Measurements from ENCODE around the gene FBP2. TPM values are rescaled to one million over a fixed set of nuclear protein-coding genes. Genes with fewer than 3 reads are reported as not detected.

FBP2 gene
- total RNA-seq, 2 experiments from 2014 or later: not detected

DNA sequence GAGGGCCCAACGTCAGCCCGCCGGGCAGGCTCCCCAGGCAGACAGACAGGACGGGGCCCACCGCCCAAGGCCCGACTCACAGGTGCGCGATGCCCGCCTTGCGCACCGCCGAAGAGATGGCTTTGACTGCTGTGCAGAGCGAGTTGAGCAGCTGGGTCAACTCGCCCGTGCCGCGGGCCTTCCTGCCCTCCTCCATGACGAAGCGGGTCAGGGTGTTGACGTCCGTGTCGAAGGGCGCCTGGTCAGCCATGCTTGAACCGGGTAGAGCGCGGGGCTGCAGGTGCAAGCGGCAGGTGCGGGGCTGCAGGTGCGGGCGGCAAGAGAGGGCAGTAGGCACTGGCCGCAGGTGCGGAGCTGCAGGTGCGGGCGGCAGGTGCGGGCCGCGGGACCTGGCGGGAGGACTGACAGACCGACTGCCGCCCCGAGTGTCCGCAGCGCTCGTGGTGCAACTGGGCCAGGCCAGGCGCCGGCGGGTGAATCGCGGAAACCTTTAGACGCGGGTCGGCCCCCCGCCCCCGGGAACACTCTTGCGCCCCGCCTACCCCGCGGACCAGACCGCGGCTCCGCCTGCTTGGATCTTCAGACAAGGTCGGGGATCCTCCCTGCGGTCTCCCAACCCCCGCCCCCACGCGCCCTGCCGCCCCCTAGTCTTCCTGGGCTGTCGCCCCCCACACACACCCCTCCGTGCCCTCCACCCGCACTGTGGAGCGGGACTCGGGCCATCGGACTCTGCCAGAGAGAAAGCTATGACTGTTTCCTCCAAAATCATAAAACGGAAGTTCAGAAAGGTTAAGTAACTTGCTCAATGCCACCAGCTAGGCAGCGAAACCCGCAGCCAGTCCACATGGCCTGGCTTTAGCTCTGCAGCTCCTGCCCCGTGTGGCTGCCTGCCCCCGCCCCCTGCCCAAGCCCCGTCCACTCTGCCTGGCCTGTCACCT, 45.7 kb upstream of the FBP2 start, which contains the start of gene FBP1:
Gene FBP1 (minus strand): TSS at position 458 of the 938 bp plus-strand sequence. CDS start 208 bp downstream, at position 250.
- Histone ChIP-seq H3K36me3 (ENCODE audit: insufficient read depth, low read length) (no peaks in the 10 kb centered on the region), H3K9me3 (ENCODE audit: low read length) (no peaks in the 10 kb centered on the region), H4K20me1 (ENCODE audit: insufficient read depth, low read length) (no peaks in the 10 kb centered on the region), H3K4me1 (ENCODE audit: insufficient read depth, low read length, poor library complexity, severe bottlenecking) (no peaks in the 10 kb centered on the region), H3K27ac (ENCODE audit: low read depth, low read length, poor library complexity, severe bottlenecking) (no peak within 1 kb of the TSS), H3K4me2 (ENCODE audit: low read length) (peak within 1 kb of the TSS; percentile 11; the same call in 1 of the 2 replicates), H3K9me2 (ENCODE audit: insufficient read depth, low read length) (no peaks in the 10 kb centered on the region), H3K79me2 (ENCODE audit: insufficient read depth, low read depth, low read length) (no peaks in the 10 kb centered on the region), H2AFZ (ENCODE audit: low read length) (no peak within 1 kb of the TSS), H3K4me3 (ENCODE audit: low read depth, low read length, poor library complexity, severe bottlenecking) (no peak within 1 kb of the TSS)
- TF ChIP-seq, protein P1, sequence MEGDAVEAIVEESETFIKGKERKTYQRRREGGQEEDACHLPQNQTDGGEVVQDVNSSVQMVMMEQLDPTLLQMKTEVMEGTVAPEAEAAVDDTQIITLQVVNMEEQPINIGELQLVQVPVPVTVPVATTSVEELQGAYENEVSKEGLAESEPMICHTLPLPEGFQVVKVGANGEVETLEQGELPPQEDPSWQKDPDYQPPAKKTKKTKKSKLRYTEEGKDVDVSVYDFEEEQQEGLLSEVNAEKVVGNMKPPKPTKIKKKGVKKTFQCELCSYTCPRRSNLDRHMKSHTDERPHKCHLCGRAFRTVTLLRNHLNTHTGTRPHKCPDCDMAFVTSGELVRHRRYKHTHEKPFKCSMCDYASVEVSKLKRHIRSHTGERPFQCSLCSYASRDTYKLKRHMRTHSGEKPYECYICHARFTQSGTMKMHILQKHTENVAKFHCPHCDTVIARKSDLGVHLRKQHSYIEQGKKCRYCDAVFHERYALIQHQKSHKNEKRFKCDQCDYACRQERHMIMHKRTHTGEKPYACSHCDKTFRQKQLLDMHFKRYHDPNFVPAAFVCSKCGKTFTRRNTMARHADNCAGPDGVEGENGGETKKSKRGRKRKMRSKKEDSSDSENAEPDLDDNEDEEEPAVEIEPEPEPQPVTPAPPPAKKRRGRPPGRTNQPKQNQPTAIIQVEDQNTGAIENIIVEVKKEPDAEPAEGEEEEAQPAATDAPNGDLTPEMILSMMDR (conservative IDR thresholded peaks at IDR 0.05; ENCODE audit: low read length): no peak
- no peak for TF ChIP-seq EZH2phosphoT487 (IDR thresholded peaks at IDR 0.05; ENCODE audit: borderline replicate concordance, low read depth, low read length)
- ChIA-PET POLR2A (no interaction called here), CTCF (ENCODE audit: unreplicated experiment) (no interaction called here)
- BruUV-seq (replicated peaks): no TSS peak
- no peak for DNase-seq (ENCODE audit: low spot score)
- intact Hi-C loops (cut with micrococcal nuclease; ENCODE audit: unreplicated experiment): no loop called here

DNA sequence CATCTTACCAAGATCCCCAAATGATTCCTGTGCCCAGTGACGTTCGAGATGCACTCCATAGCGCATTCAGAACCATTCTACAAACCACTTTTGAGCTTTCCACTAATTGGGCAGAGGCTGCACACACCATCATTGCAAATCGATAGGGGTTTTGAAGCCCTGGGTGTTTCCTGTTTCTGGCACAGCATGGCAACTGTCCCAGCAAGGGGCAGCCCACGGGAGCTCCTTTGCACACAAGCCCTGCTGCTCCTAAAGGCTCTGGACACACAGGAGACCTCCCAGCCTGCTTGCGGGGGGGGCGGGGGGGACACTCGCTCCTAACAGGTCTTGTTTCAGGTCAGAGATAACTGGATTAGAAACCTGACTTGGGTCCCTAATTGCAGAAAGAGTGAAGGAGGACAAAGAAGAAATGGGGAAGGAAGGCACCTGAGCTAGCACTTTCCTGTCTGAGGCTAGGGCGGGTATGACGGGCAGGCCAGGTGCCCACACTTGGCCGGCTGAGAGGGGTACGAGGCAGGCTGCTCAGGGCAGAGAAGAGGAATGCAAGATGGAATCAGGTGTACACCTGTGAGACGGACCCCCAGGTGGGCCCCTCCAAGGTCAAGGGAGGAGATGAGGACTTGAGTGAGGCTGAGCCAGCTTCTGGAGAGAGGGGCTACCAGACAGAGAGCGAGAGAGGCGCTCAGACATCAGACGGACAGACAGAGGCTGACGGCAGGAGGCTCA, 44.9 kb upstream of the FBP2 start:
- H4K20me1 ChIP-seq (ENCODE audit: insufficient read depth, low read length): no peaks in the 10 kb centered on the region
- intact Hi-C loops (cut with micrococcal nuclease; ENCODE audit: unreplicated experiment): no loop called here
- no peaks in the 10 kb centered on the region for H3K4me1 ChIP-seq (ENCODE audit: insufficient read depth, low read length, poor library complexity, severe bottlenecking)
- no peak overlapping the region for H3K27ac ChIP-seq (ENCODE audit: low read depth, low read length, poor library complexity, severe bottlenecking)
- ChIA-PET POLR2A (no interaction called here), CTCF (ENCODE audit: unreplicated experiment) (interaction anchor here (0.6 kb wide), 1 partner anchor 541 kb away, joined by 4 read pairs; no protein-coding TSS in a partner anchor)
- H3K4me3 ChIP-seq (ENCODE audit: low read depth, low read length, poor library complexity, severe bottlenecking): no peak overlapping the region
- H2AFZ ChIP-seq (ENCODE audit: low read length): no peak overlapping the region
- H3K36me3 ChIP-seq (ENCODE audit: insufficient read depth, low read length): no peaks in the 10 kb centered on the region
- no peaks in the 10 kb centered on the region for H3K9me3 ChIP-seq (ENCODE audit: low read length)
- BruUV-seq (replicated peaks): no TSS peak
- no peak for TF ChIP-seq EZH2phosphoT487 (IDR thresholded peaks at IDR 0.05; ENCODE audit: borderline replicate concordance, low read depth, low read length)
- TF ChIP-seq, protein P1 (conservative IDR thresholded peaks at IDR 0.05; ENCODE audit: low read length): no peak
- H3K79me2 ChIP-seq (ENCODE audit: insufficient read depth, low read depth, low read length): no peaks in the 10 kb centered on the region
- H3K9me2 ChIP-seq (ENCODE audit: insufficient read depth, low read length): no peaks in the 10 kb centered on the region
- no peak overlapping the region; the same call in 1 of the 2 replicates for H3K4me2 ChIP-seq (ENCODE audit: low read length)
- no peak for DNase-seq (ENCODE audit: low spot score)
